Measurements from ENCODE around the gene MAGEA11.
"Not testable (repeated sequence)": the region's sequence is repeated elsewhere in the genome, so short reads cannot be mapped to it uniquely, and the experiment has no call there.

Gene MAGEA11, protein sequence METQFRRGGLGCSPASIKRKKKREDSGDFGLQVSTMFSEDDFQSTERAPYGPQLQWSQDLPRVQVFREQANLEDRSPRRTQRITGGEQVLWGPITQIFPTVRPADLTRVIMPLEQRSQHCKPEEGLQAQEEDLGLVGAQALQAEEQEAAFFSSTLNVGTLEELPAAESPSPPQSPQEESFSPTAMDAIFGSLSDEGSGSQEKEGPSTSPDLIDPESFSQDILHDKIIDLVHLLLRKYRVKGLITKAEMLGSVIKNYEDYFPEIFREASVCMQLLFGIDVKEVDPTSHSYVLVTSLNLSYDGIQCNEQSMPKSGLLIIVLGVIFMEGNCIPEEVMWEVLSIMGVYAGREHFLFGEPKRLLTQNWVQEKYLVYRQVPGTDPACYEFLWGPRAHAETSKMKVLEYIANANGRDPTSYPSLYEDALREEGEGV

DNA sequence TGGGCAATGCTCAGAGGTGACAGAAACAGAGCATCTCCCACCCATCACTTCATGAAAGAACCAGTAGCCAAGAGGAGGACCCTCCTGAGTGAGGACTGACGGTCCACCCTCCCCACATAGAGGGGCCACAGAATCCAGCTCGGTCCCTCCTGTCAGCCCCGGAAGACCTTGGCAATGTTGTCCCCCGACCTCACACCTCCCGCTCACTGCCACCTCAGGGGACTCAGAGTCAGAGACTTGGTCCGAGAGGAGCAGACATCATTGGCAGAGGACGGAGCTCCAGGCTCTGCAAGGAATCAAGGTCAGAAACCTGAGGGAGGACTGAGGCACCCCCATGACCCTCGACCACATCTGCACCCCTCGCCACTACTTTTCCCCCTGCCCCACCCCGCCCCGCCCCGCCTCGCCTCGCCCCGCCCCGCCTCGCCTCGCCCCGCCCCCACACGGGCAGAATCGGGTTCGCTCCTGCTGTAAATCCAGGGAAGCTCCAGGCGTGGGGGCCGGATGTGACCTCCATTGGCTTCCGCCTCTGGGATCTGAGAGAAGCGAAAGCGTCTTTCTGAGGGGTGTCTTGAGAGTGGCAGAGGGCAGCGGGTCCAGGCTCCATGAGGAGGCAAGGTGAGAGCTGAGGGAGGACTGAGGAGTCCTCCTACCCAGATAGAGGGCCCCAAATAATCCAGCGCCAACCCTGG lies at the start of gene MAGEA11:
Gene MAGEA11 (plus strand): TSS at position 516 of the 692 bp plus-strand sequence. CDS start 1,100 bp downstream, outside the sequence.
- peak; percentile 38 to 48 for DNase-seq

DNA sequence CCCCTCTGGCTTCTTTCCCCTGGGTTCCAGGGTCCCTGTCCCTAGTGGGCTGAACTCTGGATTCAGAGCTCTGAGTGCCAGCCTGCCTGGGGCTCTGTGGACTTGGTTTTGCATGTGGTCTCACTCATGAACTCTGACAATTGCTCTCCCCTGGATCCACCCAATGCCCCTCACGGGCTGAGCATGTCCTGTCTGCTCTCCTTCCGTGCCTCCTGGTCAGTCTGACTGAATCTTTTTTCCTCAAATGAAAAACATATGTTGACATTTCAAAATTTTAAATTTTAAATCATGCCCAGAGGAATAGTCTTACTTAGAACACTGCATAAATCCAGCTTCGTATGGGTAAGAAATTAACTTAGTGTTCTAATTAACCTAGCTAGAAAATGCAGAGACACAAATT lies 36.8 kb upstream of the MAGEA11 start:
- DNase-seq: not testable (repeated sequence)

DNA sequence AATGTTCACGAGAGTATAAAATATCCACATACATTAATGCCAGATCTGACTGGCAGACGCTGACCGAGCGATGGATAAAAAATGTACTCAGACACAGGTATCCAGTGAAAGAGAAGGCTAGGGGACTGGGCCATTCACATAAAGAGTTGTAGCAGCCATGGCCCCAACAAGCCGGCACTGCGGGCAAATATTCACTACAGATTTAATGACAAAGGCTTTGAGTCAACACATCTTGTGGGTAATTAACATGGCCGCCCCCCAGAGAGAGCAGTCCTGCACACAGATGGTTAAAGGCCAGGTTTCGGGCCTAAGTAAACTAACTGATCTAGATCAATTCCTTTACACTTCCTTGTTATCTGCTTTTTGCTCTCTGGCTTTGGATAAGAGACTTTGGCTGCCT lies 36.3 kb upstream of the MAGEA11 start:
- not testable (repeated sequence) for DNase-seq

DNA sequence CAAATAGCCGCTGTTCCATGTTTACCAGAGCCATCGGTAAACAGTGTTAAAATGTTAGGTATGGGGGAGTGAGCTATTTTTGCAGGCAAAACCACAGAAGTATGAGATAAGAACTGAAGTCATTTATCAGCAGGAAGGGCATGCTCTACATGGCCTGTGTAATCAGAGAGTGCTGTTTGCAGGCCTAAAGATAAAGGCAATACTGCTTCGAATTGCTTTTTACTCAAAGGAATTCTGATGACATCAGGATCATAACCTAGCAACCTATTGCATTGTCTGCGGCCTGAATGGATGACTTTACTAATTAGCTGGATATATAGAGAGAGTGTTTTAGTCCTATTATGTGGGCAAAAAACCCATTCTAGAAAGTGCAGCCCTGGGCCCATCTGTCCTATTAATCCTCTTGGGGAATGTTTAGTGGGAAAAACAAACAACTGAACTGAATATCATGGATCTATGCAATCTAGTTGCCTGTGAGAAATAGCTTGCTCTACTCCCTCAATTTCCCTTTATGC lies 32.6 kb upstream of the MAGEA11 start:
- DNase-seq: not testable (repeated sequence)

DNA sequence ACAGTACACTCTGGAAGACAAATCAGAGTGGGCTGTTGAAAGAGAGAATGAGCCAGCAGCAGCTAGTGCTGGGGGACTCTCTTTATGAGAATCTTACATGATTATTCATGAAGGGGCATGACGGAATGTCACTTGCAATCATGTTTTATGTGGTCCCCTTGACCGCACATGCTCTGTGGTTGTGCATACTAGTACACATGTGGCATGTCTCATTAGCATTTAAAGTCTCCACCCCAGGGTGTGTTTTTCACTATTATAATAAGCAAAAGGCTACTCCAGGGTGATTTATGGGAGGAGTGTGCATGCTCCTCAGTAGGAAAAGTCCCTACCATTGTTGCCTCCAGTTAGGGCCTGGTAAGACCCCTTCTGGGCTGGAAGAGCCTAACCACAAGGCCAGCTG lies 30.7 kb upstream of the MAGEA11 start:
- DNase-seq: no peak

DNA sequence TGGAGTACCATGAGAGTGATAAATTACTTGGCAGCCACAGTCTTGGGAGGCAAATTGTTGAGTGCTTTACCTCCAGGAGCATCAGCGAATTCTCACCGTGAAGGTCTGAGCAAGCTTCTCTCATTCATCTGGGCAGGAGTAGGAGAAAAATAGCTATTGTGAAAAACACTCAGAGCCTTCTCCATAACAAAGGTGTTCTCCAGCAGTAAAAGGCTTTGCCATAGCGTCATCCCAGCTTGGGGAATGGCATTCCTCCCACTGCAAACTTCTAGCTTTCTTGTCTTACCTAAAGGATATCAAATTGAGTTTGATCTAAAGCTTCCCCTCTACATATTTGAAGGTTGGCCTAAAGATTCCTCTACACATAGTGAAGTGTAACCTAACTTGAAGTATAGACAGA lies 29.8 kb upstream of the MAGEA11 start:
- DNase-seq: no peak

DNA sequence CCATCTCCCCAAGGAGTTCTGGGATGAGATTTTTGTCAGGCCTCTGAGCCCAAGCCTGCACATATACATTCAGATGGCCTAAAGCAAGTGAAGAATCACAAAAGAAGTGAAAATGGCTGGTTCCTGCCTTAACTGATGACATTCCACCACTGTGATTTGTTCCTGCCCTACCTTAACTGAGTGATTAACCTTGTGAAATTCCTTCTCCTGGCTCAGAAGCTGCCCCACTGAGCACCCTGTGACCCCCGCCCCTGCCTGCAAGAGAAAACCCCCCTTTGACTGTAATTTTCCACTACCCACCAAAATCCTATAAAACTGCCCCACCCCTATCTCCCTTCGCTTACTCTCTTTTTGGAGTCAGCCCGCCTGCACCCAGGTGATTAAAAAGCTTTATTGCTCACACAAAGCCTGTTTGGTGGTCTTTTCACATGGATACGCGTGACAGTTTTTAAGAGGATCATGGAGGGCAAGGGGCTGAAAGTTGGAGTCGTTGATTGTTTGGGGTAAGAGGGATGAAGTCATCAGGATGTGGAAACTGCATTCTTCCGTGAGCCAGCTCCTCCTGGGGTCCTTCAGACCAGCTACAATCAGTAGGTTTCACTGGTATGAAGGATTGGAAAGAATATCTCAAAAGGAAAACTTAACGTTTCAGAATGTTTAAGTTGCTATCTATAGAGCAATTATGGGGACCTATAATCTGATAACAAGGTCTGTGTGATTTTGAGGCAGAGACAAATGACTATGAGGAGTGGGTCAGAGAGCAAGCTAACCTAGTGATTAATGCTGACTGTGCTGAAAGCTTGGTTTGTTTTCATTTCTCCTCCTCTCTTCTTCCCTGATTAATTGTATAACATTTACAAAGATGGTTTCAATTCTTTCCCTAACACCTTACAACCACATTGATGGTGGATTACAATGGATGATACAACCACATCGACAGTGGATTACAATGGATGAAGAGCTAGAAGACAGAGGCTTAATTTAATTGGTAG lies 28.6 kb upstream of the MAGEA11 start:
- DNase-seq: no peak

DNA sequence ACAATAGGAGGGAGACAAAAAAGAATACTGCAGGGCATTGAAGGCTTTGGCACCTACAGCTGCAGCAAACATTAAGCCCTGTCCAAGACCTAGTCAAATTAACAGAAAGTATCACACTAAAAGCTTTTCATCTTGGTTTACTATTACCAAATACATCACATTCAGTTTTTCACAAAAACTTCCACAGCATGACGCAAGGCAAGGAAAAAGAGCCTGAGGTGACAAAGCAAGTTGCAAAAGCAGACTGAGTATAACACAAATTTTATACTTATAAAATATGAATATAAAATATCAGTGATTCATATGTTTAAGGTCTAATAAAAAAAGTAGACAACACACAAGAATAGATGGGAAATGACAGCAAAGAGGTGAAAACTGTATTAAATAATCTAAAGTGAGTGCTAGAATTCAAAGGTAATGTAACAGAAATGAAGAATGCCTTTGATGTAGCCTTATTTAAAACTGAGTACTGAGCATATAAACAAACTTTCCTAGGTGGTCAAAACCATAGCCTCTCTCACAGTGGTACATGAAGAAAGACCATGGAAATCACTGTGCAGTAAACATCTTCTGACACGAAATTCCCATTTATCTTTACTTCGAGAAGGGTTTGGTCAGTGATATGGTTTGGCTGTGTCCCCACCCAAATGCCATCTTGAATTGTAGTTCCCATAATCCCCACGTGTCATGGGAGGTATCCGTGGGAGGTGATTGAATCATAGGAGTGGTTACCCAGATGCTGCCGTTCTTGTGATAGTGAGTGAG lies 27.7 kb upstream of the MAGEA11 start:
- no peak for DNase-seq

DNA sequence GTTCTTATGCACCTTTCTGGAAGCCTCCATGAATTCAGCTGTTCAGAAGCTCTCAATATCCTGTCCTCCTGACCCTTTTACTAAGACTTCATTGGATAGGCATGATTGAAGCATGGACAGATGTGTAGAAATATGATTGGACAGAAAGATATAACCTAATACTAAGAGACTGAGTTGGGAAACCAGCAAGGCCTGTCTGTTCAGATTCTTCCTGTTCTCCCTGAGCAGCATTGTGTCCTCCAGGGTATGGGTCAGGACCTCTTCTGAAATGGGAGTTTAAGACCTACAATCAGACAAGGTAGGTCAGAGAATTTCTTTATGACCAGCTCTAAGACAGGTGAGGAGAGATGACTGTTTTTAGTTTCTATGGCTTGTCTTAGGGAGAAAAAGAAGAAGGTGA lies 23.9 kb upstream of the MAGEA11 start:
- DNase-seq: no peak

DNA sequence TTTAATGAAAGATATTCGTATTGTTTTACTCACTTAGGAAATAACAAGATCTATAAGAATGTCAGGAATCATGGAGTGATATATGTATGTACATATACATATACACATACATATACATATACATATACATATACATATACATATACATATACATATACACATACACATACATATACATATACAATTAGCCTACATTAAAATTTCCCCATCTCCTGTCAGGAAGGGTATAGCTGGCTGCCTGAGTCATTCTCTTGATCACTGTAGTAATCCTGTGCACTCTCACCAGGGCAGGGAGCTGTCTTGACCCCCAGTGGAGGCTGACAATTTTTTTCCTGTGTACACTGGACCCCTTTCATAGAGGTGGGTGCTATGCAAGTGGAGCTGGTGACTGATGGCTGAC lies 23.3 kb upstream of the MAGEA11 start:
- no peak for DNase-seq

DNA sequence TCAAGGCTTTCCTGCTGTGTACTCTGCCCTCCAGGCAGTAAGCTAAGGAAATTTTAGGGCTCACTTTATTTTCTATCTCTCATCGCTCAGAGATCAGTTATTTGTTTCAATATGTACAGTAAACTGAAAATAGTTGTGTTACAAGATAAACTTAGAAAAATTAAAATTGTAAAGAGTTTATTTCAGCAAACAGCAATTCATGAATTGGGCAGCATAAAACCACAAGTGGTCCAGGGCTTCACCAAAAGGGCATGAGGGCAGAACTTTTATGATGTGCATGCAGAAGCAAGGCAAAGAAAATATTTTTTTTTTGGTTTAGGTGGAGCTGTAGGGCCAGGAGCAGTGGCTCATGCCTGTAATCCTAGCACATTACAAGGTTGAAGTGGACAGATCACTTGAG lies 20.1 kb upstream of the MAGEA11 start:
- DNase-seq: no peak

DNA sequence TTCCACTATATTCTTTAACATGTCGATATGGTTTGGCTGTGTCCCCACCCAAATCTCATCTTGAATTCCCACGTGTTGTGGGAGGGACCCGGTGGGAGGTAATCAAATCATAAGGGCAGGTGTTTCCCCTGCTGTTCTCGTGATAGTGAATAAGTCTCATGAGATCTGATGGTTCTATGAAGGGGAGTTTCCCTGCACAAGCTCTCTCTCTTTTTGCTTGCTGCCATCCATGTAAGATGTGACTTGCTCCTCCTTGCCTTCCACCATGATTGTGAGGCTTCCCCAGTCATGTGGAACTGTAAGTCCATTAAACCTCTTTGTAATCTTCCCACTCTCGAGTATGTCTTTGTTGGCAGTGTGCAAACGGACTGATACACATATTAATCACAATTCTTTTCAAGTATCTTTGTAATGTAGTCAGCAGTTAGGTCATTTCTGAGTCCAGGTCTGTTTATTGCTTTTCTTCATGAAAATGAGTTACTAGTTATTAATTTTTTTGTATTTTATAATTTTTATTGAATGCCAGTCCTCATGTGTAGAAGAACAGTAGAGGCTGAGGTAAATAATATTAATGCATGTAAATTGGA lies 19.1 kb upstream of the MAGEA11 start:
- not testable (repeated sequence) for DNase-seq

DNA sequence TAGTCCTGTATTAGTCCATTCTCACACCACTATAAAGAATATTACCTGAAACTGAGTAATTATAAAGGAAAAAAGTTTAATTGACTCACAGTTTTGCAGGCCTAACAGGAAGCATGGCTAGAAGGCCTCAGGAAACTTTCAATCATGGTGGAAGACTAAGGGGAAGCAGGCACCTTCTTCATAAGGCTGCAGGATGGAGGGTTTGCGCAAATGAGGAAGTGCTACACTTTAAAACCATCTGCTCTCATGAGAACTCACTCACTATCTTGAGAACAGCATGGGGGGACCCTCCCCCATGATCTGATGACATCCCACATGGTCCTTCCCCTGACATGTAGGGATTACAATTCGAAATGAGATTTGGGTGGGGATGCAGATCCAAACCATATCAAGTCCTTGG lies 12.1 kb upstream of the MAGEA11 start:
- no peak for DNase-seq

DNA sequence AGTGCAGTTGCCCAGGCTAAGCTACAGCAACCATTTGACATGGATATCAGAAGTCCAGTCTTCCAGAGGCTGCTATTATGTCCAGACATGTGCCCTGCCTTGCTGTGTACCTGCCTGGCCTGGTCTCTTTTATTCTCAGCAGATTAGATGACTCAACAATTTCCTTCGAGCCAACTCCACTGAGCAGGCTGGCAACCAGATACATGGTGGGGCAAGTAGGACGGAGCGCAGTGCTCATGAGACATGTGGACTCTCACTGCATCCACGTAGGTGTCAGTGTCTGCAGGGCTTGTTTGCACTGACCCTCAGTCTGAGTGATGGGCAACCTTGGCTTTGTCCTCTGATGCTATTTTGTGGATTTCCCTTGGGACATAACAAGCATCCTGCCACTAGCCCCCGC lies 7.2 kb upstream of the MAGEA11 start:
- DNase-seq: no peak

DNA sequence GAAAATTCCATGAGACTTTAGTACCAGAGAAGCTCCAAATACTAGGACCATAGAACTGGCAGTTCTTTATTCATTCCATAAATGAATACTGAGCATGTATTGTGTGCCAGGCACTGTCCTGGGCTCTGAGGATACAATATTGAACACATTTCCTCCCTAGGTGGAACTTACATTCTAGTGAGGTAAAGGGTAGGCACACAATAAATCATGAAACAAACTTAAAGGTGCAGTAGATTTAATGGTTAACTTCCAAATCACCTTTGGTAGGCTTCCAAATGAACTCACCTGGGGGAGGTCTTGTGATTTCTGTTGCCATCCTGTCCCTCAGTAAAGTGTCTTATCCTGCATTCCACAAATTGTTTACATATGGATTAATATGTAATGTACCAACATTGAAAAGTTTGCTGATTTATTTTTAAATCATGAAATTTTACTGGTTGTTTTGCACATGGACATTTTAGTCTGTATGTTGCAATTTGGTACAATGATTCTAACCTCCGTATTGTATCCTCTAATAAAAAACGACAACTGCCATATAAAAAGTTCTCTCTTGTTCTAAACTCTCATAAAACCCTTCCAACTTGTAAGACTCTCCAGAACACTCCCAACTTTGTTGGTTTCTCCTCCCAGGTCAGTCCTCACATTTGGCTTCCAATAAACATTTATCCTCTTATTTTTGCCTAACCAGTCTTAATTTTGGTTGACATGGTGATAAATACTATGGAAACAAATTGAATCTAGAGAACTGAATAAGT lies 4.5 kb upstream of the MAGEA11 start:
- no peak for DNase-seq

DNA sequence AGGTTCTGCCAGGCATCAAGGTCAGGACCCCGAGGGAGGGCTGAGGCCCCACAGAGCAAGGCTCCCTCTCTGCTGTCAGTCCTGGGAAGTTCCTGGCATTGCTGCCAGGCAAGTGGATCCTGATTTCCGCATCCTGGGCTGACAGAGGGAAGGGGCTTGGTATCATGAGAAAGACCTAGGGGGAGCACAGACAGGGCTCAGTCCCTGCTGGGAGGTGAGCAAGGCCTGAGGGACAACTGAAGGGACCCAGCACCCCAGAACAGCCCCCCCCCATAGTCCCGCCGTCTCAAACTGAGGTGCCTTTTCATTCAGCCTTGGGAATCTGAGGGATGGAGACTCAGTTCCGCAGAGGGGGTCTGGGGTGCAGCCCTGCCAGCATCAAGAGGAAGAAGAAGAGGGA lies 971 bp downstream of the MAGEA11 start:
- no peak for DNase-seq

DNA sequence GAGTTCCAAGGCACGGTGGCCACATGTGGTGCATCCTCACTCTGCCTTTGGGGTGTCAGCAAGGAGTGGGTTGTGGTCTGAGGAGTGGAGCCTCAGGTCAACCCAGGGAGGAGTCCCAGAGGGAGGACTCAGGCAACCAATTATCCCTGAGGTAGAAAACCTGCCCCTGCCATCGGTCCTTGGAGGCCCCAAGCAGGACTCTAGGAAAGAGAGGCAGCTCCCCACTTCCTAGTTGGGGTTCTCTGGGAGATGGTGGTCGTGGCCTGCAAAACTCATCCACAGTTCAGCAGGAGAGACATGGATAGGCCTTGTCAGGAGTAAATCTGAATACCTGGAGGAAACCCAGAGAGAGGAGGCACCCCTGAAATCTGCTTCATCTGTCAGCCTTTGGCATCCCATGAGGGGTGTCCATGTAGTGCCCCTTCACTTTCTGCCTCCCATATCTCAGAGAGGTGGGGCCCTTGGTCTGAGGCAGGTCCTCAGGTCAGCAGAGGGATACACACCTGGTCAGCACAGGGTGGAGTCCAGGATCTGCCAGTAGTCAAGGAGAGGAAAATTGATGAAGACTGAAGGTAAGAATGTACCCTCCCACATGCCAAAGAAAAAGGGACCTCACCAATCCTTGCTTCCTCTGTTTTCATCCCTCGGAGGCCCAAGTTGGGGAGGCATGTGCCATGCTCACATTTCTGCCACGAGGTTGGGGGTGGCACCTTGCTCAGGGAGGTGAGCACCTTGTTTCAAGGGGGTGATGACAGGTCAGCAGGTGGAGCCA lies 1.6 kb downstream of the MAGEA11 start:
- DNase-seq: no peak

DNA sequence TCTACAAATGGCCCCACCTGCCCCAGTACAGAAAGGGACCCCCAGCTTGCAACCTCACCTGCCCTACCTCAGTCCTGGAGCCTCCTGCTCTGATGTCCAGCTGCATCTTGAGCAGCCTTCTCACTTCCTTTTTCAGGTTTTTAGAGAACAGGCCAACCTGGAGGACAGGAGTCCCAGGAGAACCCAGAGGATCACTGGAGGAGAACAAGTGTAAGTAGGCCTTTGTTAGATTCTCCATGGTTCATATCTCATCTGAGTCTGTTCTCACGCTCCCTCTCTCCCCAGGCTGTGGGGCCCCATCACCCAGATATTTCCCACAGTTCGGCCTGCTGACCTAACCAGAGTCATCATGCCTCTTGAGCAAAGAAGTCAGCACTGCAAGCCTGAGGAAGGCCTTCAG lies 3.6 kb downstream of the MAGEA11 start:
- DNase-seq: no peak

DNA sequence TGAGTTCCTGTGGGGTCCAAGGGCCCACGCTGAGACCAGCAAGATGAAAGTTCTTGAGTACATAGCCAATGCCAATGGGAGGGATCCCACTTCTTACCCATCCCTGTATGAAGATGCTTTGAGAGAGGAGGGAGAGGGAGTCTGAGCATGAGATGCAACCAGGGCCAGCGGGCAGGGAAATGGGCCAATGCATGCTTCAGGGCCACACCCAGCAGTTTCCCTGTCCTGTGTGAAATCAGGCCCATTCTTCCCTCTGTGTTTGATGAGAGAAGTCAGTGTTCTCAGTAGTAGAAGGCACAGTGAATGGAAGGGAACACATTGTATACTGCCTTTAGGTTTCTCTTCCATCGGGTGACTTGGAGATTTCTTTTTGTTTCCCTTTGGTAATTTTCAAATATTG lies 4.8 kb downstream of the MAGEA11 start:
- DNase-seq: no peak

DNA sequence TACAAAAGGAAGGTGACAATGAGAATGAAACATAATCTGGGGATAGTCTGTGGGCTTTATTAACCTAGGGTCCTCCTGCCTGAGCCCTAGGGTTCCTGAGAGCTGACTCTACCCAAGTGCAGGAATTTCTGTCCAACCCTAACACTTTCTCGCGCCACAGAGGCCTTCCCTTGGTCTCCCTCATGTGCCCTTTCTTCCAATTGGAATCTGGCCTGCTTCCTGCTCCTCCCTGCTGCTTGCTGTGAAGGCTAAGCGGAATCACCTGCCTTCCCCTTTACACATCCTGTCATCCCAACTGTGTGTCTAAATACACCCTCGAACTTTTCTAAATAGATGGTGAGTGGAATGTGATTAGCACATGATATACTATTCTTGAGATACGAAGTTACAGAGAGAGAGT lies 5.9 kb downstream of the MAGEA11 start:
- DNase-seq: no peak

All from SHP77 (cell line).